ENCODE results near the gene BANP.

The BANP gene

DNA sequence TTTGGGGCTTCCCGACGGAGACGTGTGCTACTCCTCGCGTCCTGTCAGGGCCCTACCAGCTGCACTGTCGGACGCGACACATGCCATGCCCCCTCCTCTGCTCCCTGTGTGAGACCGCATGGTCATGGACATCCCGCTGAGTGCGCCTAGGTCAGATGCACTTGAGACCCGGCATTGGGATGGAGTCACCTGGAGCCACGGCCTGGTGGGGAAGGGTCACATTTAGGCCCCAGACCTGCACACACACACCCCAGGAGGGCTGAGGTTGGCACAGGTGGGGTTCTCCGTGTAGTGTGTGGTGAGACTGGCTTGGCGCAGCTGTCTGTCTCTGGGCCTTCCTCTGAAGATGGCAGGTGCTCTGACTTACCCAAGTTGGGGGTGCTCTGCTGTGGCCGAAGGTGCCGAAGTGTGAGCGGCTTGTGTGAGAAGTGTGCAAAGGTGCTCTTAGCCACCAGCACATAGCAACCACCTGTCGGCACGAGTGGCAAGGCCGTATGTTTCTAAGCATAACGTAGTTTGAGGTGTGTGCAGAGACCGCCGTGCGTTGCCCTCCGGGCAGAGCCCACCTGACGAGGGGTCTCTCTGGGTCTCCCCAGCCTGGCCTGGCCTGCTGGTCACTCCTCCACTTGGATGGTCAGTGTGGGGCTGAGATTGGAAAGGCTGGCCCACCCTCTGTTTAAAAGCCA is 108.6 kb downstream of the BANP start:
- Histone ChIP-seq H3K27me3 (ENCODE audit: insufficient read depth, poor library complexity, severe bottlenecking) (no peaks in the 10 kb centered on the region), H3K4me3 (ENCODE audit: severe bottlenecking) (no peak overlapping the region), H3K36me3 (ENCODE audit: low read depth) (0 out of 2 replicates have a peak, but pooled peaks cover 3% of the 10 kb centered on the region), H3K9me3 (ENCODE audit: severe bottlenecking) (no peaks in the 10 kb centered on the region), H3K27ac (ENCODE audit: poor library complexity, severe bottlenecking) (no peak overlapping the region), H3K4me1 (ENCODE audit: insufficient read depth, poor library complexity, severe bottlenecking) (no peaks in the 10 kb centered on the region)
- peak; percentile 61 for DNase-seq (ENCODE audit: low spot score)
- TF ChIP-seq, protein P1, sequence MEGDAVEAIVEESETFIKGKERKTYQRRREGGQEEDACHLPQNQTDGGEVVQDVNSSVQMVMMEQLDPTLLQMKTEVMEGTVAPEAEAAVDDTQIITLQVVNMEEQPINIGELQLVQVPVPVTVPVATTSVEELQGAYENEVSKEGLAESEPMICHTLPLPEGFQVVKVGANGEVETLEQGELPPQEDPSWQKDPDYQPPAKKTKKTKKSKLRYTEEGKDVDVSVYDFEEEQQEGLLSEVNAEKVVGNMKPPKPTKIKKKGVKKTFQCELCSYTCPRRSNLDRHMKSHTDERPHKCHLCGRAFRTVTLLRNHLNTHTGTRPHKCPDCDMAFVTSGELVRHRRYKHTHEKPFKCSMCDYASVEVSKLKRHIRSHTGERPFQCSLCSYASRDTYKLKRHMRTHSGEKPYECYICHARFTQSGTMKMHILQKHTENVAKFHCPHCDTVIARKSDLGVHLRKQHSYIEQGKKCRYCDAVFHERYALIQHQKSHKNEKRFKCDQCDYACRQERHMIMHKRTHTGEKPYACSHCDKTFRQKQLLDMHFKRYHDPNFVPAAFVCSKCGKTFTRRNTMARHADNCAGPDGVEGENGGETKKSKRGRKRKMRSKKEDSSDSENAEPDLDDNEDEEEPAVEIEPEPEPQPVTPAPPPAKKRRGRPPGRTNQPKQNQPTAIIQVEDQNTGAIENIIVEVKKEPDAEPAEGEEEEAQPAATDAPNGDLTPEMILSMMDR (IDR thresholded peaks at IDR 0.05; ENCODE audit: poor library complexity, severe bottlenecking), result no peak
- ATAC-seq (ENCODE audit: low read depth), result no peak

DNA sequence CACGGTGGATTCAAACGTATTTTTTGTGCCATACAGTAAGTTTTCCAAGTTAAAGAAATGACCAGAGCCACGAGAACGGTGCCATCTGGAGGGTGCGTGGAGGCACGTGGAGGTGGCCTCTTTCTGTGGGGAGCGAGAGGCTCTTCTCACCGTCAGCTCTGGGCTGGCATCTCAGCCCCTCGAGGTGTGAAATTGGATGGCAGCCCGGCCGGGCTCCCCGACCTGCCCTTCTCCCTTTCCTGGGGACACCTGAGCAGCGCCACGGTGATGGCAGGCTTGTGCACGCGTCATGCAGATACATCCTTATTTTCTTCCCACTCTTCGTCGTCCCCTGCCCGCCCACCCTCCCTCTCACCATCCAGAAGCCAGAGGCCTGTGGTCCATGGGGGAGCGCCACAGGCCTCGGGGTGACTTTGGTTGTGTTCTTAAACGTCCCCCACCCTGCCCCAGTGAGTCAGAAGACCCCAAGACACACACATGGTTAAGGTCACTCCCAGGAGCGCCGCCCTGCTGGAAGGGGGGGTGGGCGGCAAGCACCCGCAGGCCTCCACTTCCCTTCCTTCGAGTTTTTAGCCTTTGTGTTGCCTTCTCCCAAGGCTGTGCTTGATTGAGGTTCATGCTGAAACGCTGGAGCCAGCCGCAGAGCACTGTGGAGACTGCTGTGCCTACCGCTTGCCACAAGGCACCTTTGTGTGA is 109.4 kb downstream of the BANP start:
- DNase-seq (ENCODE audit: low spot score), result peak; percentile 49
- Histone ChIP-seq H3K27ac (ENCODE audit: poor library complexity, severe bottlenecking) (no peak overlapping the region), H3K4me1 (ENCODE audit: insufficient read depth, poor library complexity, severe bottlenecking) (no peaks in the 10 kb centered on the region), H3K36me3 (ENCODE audit: low read depth) (0 out of 2 replicates have a peak, but pooled peaks cover 3% of the 10 kb centered on the region), H3K9me3 (ENCODE audit: severe bottlenecking) (no peaks in the 10 kb centered on the region), H3K4me3 (ENCODE audit: severe bottlenecking) (no peak overlapping the region), H3K27me3 (ENCODE audit: insufficient read depth, poor library complexity, severe bottlenecking) (no peaks in the 10 kb centered on the region)
- ATAC-seq (ENCODE audit: low read depth), result no peak
- TF ChIP-seq, protein P1 (IDR thresholded peaks at IDR 0.05; ENCODE audit: poor library complexity, severe bottlenecking), result no peak

DNA sequence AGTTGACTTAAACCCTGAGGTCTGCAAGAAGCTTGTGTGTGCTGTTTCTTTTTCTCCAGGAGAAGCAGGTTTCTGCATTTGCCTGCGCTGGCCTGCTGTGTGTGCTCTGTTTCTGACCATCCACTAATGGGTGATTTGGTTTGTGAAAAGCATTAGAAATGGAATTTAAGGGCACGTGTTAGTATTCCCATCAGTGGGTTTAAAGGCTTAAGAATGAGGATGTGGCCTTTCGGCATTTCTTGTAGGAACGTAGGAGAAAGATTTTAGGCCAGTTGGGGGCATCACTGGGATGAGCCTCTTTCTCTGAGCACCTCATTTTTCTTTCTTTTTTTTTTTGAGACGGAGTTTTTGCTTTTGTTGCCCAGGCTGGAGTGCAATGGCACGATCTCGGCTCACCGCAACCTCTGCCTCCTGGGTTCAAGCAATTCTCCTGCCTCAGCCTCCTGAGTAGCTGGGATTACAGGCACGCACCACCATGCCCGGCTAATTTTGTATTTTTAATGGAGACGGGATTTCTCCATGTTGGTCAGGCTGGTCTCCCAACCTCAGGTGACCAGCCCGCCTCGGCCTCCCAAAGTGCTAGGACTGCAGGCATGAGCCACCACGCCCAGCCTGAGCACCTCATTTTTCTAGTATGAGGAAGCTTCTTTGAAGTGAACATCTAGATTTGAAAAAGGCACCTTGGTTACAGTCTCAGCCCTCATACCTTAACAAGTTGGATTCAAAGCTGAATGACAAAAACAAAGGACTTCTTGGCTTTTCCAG is 110.3 kb downstream of the BANP start:
- DNase-seq (ENCODE audit: low spot score) (no peak), ATAC-seq (ENCODE audit: low read depth) (no peak)
- Histone ChIP-seq H3K4me1 (ENCODE audit: insufficient read depth, poor library complexity, severe bottlenecking) (no peaks in the 10 kb centered on the region), H3K36me3 (ENCODE audit: low read depth) (0 out of 2 replicates have a peak, but pooled peaks cover 3% of the 10 kb centered on the region), H3K9me3 (ENCODE audit: severe bottlenecking) (no peaks in the 10 kb centered on the region), H3K27ac (ENCODE audit: poor library complexity, severe bottlenecking) (no peak overlapping the region), H3K27me3 (ENCODE audit: insufficient read depth, poor library complexity, severe bottlenecking) (no peaks in the 10 kb centered on the region), H3K4me3 (ENCODE audit: severe bottlenecking) (no peak overlapping the region)
- TF ChIP-seq, protein P1 (IDR thresholded peaks at IDR 0.05; ENCODE audit: poor library complexity, severe bottlenecking), result no peak

DNA sequence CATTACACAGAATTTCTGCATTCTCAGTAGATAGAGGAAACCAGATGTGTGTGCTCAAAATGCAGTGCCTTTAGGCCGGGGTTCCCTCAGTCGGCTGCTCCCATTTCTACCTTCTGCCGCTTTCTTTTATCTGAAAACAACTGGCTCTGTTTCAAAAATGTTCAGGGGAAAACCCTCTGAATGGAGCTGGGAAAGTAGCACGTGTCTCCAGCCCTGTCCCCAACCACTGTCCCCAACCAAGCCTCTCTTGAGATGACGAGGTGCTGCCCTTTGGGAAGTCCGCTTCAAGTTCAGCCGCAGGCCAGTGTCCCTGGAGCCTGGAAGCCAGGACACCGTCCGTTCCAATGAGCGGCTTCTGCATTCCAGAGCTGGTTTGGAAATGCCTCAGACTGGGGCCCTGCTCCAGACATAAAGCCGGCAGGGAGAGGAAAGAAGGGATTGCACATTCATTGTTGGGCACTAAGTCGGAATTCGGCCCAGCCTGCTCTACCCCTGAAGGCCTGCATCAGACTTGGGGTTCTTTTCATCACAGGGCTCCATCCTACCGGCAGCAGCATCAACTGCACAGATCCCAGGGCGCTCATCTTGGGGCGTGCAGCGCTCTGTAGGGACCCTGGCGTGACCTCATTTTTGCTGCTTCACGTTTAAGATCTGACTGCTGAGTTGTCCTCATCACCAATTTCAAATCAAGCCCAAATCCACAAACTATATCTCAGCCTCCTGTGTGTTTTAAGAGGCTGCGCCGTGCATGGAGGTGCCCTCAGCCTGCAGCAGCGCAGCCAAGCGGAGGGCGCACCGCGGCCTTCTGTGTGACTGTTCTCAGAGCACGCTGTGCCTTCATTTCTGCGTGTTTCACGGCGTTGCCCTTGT is 111.3 kb downstream of the BANP start:
- ATAC-seq (ENCODE audit: low read depth), result no peak
- H3K27me3 ChIP-seq (ENCODE audit: insufficient read depth, poor library complexity, severe bottlenecking), result no peaks in the 10 kb centered on the region
- no peaks in the 10 kb centered on the region for H3K4me1 ChIP-seq (ENCODE audit: insufficient read depth, poor library complexity, severe bottlenecking)
- H3K27ac ChIP-seq (ENCODE audit: poor library complexity, severe bottlenecking), result no peak overlapping the region
- 0 out of 2 replicates have a peak, but pooled peaks cover 3% of the 10 kb centered on the region for H3K36me3 ChIP-seq (ENCODE audit: low read depth)
- no peak for DNase-seq (ENCODE audit: low spot score)
- H3K9me3 ChIP-seq (ENCODE audit: severe bottlenecking), result no peaks in the 10 kb centered on the region
- TF ChIP-seq, protein P1 (IDR thresholded peaks at IDR 0.05; ENCODE audit: poor library complexity, severe bottlenecking), result no peak
- no peak overlapping the region for H3K4me3 ChIP-seq (ENCODE audit: severe bottlenecking)

All from RWPE2 (cell line).